ENCODE measurements around the gene ECEL1.

The ECEL1 gene

DNA sequence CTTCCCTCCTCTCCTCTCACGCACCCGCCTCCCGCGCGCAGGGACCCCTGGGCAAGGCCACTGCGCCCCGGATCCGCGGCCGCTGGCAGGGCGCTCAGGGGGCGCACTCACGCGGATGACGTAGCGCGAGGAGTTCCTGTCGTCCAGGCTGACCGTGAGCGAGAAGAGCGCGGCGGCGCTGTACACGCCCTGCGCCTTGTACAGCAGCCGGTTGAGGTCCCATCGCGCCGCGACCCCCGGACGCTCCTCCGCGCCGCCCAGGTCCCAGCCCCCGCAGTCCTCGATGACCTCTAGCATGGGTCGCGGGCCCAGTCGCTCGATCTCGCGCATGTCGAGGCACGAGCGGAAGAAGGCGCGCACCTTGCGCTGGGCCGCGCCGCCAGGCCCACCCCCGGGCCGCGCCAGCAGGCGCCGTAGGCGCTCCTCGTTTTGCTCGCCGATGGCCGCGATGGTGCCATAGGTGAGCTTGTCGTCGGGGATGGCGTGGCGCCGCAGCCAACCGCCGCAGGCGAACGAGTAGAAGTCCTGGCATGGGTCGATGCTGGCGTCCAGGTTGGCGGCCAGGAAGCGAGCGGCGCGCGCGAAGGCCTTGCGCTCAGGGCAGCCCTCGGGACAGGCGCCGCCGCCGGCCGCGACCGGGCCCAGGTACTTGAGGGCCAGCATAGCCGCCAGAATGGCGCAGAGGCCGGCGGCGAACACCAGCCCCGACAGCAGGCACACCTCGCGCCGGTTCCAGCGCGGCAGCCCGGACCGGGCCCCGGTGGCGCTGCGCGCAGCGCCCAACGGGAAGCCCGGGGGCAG, 1.7 kb downstream of the ECEL1 start:
- DNase-seq (ENCODE audit: low read depth in 2 of 3, low spot score in 2 of 3) = no peak

DNA sequence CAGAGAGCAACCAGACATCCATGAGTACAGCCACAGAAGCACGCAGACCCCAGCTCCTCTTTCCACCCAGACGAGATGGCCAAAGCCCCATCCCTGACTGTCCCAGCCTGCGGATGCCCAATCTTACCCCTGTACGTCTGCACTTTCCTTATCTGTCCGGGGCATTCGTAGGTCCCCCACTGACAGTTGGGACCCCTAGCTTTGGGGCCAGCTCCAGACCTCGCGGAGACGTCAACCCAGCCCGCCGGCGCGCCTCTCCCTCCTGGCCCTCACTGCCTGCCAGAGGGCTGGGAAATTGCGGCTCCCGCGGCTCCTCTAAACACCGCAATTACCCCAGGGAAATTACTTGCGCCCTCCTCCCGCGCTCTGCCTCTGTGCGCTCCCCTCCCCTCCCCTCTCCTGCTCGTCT, 2.3 kb downstream of the ECEL1 start:
- DNase-seq (ENCODE audit: low read depth in 2 of 3, low spot score in 2 of 3) = no peak

DNA sequence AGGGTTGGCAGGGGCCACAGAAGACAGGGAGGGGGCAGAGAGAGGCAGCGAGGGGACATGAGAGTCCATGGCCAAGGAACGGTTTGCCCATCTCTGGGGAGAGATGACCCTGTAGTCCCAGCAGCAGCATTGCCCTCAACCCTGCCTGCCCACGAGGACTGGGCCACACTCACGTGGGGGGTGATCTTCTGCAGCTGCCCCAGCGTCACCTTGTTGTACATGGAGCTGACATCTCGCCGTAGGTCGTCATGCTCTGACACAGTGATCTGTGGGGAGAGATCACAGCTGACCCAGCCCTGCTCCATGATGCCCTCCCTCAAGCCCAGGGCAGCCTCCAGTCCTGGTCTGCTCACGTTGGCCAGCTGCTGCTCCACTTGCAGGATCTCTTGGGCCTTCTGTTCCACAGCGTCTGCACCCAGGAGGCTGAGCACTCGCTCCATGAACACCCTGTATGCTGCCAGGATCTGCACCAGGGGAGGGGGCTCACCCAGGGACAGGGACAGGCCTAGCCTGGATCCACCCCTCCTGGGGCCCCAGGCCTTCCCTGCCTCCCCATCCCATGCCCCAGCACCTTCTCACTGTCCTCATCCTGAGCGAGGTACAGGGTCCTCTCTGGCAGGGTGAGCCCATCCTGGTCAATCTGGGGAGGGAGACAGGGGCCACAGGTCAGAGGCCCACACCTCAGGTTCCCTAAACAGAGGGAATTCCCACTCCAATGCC, 2.8 kb downstream of the ECEL1 start:
- no peak for DNase-seq (ENCODE audit: low read depth in 2 of 3, low spot score in 2 of 3)

DNA sequence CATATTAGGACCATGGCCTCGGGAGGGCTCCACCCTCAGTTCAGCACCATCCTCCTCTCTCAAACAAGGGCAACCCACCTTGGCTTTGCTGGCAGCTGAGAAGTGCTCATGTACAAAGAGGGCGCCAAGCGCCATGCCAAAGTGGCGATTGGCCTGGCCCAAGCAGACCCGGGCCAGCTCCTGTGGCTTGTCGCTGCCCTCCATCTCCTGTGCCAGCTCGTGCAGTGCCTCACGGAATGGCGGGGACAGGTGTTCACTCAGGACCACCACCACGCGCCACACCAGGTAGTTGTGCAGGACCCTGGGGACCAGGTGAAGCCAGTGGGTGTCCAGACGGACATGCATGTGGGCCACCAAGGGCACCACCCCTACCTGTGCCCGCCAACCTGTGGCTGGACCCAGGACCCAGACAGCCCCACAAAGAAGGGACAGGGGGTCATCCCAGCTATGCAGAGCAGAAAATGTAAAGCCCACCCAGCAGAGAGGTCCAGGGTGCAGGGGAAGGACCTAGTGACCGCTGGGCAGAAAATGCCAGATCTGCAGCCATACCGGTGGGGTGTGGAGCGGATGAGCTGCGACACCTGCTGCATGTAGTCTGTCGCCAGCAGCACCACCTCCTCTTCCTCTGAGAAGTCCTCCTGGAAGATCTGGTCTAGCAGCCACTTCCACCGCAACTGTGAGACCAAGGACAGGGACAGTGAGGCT, 3.6 kb downstream of the ECEL1 start:
- no peak for DNase-seq (ENCODE audit: low read depth in 2 of 3, low spot score in 2 of 3)

DNA sequence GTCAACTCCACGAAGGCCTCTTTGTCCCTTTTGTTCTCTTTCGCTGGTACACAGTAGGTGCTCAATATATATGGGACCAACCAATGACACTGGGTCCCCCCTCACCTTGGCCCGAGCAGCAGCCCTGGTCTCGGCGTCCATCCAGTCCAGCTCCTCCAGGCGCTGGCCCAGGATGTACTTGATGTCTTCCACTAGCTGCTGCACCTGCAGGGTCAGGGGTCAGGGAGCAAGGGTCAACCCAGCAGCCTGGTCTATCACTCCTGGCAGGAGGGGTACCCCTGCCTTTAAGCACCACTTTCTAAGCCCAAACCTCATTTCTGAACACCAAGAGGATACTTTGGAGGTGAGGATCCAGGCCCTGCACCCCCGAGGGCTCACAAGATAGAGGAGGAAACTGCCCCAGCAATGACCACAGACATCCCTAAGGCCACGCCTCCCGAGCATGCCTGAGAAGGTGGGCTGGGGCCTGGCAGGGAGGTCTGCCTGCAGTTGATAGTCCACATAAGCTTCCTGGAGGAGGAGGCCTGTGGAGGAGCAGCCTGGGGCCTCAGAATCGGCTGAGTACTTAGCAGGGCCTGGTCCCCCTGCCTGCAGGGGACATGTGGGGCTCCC, 4.2 kb downstream of the ECEL1 start:
- DNase-seq (ENCODE audit: low read depth in 2 of 3, low spot score in 2 of 3) = no peak

DNA sequence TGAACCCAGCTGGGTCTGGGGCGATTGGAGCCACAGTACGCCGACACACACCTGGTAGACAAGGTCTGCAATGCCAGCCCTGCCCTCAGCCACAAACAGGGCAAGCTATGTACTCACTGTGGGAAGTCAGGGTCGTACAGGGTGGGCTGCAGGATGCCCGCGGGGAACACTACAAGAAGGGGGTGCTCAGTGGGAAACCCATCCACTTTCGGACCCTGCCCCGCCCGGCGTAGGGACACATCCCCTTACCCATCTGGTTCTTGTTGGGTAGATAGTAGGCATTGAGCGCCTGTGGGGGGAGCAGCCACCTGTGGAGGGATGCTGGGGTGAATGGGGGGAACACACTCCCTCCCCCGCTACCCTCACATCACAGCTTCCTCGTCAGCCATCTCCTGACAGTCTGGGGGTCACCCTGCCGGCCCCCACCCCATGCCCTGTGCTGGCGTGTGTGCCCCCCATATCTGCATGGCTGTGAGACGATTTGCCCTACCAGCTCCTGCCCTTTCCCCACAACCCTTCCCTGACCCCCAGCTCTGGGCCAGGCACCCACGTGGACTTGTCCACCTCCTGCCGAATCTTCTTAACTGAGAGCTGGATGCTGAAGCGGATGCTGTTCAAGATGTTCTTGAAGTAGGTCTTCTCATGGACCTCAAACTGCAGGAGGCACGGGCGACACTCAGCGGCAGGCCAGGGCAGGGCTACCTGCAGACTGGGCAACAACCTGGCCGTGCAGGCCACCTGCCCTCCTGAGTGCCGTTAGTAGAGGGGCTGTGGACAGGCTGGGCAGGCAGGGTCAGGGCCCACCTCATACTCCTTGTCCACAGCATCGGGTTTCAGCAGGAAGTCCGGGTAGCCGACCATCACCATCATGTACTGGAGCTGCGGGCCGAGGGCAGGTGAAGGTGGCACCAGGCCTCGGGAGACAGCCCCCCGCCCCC, 5.1 kb downstream of the ECEL1 start:
- DNase-seq (ENCODE audit: low read depth in 2 of 3, low spot score in 2 of 3) = no peak

DNA sequence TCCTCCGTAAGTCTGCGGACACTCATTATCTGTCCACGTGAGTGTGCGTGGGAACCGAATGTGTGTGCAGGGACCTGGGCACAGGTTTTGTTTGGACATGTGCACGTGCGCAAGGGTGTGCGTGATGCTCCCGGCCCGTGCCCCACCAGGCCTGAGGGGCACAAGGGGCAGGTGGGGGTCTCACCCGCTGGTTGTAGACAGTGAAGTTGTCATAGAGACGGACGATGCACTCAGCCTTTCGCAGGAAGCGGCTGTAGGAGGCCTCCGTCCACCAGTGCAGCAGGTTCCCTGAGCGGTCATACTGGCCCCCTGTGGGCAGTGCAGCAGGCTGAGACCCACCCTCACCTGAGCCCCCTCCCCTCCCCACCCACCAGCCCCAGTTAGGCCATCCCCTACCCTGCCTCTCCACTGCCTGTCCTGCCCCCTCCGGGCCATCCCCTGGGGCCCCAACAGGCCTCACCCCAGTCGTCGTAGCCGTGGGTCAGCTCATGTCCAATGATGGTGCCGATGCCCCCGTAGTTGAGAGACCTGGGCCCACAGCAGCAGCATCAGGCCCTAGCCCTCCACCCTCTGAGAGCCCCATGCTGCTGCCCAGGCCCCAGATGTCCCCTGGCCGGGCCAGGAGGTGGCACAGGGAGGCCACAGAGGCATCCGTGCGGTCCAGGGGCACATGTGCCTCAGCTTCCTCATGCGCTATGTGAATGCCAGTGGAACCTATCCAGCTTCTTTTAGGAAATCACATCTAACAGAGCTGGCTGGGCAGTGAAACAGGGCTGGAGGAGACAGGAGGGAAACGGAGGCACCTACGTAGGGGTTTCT, 6.1 kb downstream of the ECEL1 start:
- DNase-seq (ENCODE audit: low read depth in 2 of 3, low spot score in 2 of 3) = no peak

DNA sequence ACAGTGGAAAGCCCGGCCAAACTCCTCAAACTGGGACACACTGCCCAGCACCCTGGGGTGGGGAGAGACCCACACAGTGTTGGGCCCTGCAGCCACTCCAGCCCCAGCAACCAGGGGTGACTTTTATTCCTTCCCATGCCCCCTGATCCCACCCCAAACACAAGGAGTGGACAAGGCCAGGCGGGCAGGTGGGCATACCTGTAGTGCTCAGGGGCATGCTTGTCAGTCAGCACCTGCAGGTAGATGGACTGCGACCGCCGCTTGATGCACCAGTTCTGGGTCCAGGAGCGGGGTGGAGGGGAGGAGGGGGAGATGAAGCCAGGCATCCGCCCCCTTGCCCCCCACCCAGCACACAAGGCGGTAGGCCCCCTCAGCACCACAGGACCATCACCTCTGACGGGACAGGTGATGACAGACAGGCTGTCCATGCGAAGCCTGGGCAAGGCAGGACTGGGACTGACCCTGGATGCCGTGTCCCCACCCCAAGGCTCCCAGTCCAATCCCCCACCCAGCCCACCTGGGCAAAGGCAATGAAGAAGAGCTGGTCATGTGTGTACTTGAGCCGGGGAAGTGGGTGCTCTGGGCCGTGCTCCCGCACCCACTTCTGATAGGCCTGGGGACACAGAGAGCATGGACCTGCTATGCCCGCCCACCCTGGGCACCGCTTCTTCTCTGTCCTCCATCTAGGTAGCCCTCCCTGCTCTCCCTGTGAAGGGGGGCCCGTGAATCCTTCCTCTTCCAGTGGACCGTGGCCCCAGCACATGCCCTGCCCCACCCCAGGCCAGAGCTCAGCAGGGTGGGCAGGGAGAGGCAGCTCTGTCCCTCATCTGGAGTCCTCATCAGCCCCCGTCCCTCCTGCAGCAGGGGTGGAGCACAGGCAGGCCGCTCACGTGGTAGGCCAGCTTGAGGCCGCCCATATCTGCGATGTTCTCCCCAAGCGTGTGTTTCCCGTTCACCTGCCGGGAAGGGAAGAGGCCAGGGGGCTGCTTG, 7.1 kb downstream of the ECEL1 start:
- DNase-seq (ENCODE audit: low read depth in 2 of 3, low spot score in 2 of 3) = no peak

DNA sequence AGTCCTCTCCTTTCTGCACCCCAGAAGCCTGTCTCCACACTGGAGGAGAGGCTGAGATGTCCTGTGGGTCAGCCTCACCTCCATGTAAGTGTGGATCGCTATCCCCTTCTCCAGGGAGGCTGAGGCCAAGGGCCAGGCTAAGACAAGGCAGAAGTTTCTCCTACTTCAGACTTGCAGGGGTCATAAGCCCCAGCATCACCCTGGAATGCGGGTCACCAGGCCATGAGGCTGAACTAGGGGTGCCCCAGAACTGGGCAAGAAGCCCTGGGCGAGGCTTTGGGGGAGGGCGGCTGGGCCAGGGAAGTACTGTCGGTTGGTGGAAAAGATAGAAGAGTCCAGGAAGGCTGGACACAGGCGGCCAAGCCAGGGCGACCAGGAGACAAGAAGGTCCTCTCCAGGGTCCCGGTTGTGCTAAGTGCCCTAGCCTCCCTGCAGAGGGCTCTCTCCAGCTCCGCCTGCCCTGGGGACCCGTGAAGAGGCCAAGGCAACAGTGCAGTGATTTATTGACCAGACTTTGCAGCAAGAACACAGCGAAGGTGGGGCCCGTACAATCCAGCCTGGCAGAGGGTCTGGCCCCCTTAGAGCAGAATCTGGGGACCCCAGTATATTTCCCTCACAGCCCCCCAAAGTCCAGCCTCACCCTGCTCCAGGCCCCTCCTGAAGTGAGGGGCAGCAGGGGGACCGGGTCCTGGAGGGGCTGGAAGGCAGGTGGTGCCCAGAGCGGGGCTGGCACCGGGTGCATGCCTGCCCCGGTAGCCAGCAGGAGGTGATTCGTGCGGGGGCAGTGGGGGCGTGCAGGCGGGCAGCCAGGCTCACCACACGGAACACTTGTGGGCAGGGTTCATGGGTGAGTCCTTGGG, 8.1 kb downstream of the ECEL1 start:
- DNase-seq (ENCODE audit: low read depth in 2 of 3, low spot score in 2 of 3) = no peak

DNA sequence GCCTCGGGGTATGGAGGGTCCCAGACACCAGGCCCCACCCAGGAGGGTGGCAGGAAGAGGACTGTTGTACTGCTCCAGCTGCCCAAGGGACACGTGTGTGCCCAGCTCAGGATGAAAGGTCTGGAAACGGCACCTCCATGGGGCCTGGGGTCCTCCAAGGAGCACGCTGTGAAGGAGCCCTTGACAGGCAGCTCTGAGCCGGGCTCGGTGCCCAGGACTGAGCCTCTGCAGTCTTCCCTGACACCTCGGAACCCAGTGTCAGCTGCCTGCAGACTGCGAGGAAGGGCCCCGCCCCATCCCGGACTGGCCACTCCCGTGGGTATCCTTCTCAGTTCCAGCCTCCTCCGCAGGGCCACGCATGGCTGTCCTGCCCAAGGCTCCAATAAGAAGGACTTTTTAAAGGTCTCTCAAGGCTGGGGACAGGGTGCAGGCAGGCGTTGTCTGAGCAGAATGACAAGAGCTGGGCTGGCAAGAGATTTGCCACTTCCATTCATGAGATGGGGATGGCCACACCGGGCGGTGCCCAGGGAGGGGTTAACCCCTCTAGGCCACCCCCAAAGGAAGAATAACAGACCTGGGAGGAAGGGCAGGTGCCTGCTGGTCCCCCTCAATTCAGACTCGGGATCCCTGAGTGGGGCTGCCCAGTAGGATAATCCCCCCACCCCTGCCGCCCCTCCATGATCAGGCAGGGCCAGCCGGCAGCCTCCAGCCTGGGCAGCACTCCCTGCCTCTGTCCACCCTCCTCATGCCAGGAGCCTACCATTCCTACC, 8.9 kb downstream of the ECEL1 start:
- no peak for DNase-seq (ENCODE audit: low read depth in 2 of 3, low spot score in 2 of 3)

DNA sequence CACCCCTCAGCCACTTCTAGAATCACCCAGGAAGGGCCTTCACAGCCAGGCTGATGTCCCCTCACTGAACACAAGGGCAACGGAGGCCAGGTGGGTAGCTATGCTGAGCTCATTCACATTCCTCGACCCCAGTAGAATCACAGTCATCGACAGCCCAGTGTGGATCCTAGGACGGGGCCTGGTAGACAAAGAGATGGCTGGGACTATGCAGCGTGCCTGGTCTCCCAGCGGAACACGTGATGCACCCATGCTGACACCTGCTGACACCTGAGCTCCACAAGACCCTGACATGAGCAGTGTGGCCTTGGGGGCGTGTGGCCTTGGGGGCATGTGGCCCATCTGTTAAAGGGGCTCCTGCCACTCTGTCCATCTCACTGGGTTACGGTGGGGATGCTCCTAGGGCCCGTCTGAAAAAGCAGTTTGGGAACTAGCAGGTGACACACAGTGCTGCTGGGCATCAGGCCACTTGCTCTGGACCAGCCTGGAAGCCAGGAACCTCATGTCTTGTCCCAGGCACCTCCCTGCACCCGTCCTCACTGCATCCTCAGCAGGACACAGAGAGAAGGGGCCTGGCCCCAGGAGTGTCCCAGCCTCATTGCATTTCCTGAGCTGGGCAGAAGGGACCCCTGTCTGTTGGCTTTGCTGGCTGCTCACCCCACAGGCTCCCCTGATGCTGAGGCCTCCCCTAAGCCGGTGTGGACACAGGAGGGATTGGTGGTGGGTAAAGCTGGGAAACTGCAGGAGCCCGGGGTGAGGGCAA, 9.7 kb downstream of the ECEL1 start:
- no peak for DNase-seq (ENCODE audit: low read depth in 2 of 3, low spot score in 2 of 3)

DNA sequence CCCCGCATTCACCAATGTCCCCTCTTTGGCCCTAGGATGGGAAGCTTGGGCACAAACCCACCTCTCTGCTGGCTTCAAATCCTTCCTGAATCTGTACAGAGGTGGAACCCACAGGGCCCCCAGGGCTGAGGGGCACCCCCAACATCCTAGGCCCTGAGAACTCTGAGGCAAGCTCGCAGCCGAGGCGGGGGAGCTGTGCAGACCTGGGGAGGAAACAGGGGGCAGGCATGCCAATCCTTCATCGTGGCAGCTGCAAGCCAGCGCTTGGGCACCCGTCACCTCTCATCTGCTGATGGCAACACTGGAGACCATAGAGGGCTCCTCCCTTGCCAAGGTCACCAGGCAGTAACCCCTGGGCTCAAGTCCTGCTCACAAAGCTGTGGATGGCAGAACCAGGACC, 10.8 kb downstream of the ECEL1 start:
- DNase-seq (ENCODE audit: low read depth in 2 of 3, low spot score in 2 of 3) = no peak

DNA sequence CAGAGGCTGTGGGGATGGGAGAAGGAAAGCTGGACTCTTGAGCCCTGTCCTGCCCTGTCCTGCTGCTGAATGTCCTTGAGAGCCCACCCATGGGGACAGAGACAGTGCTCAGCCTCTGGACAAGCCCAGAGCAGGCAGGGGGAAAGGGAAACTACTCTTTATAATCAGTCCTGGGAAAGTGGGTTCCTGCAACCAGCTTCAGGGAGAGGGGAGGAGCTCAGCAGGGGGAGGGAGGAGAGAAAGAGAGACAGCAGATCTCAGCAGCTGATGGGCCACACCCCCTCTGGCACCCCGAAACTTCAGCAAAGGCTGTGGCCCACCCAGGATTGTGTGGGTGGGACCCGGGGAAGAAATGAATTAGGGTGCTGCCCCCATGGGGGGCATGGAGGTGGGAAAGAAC, 11.6 kb downstream of the ECEL1 start:
- no peak for DNase-seq (ENCODE audit: low read depth in 2 of 3, low spot score in 2 of 3)

DNA sequence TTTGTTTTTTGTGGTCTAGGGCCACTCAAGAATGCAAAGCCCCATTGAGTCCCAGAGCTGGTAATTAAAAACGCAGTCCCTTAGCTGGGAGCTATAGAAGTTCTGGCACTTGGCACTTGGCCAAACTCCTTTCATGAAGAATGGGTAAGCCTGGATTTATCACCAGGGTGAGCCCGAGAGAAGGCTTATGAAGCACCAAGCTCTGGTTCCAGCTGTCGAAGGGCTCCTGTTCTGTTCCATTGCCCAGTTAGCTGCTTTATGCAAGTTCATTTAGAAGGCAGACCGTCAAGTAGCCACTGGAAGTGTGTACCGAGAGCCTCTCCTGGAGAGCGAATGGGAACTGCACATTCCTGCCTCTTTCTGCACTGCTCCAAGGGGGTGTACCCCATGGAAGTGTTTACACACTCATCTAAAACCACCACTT, 14.2 kb downstream of the ECEL1 start:
- DNase-seq (ENCODE audit: low read depth in 2 of 3, low spot score in 2 of 3) = no peak

DNA sequence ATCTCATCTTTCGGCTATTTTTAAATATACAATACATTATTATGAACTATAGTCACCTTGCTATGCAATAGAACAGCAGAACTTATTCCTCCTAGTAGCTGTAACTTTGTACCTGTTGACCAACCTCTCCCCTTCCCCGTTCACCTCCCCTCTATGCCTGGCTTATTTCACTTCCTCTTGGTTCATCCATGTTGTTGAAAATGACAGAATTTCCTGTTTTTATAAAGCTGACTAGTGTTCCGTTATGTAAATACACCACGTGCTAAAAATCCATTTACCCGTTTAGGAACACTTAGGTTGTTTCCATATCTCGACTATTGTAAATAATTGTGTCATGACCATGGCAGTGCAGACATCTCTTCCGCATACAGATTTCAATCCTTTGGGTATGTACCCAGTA, 21.4 kb downstream of the ECEL1 start:
- DNase-seq (ENCODE audit: low read depth in 2 of 3, low spot score in 2 of 3) = no peak

DNA sequence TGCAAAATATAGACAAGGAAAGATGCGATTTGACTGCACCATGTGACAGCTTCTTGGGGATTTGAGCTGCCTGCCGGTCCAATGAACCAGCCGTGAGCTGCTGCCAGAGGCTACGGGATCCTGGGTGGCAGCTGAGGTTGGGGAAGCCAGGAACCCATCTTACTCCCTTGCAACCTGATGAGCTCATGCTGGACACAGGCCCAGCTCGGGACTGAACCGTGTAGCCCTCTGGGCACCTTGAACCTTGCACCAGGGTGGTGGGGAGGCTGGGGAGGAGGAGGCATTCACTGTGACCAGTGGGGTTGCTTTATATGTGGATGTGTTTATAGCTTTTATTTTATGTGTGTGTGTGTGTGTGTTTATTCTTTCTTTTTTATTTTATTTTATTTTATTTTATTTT, 22.6 kb downstream of the ECEL1 start:
- DNase-seq (ENCODE audit: low read depth in 2 of 3, low spot score in 2 of 3) = no peak

Measured in activated CD8-positive, alpha-beta memory T cell treated with anti-CD3 and anti-CD28 coated beads for 48 hours (primary cell).